IPS-15b (cell line): ENCODE measurements around the gene WDR17.

Experiments used
- H3K27me3 ChIP-seq: one replicate; pipeline ENCODE4 v1.6.1; 2013; ENCODE audit warnings: low read length; ENCODE audit not compliant: control insufficient read depth, insufficient read depth
- H3K36me3 ChIP-seq: one replicate; pipeline ENCODE4 v1.6.1; 2013; ENCODE audit warnings: low read length; ENCODE audit not compliant: control insufficient read depth, insufficient read depth
- H3K4me1 ChIP-seq: one replicate; pipeline ENCODE4 v1.6.1; 2013; ENCODE audit warnings: mild to moderate bottlenecking, low read length; ENCODE audit not compliant: control insufficient read depth, insufficient read depth
- H3K4me3 ChIP-seq: one replicate; pipeline ENCODE4 v1.5.1; 2013; ENCODE audit warnings: low read depth, low read length
- H3K9ac ChIP-seq: one replicate; pipeline ENCODE4 v1.6.1; 2013; ENCODE audit warnings: low read depth, mild to moderate bottlenecking, low read length
- H3K9me3 ChIP-seq: one replicate; pipeline ENCODE4 v1.6.1; 2013; ENCODE audit warnings: mild to moderate bottlenecking, low read length; ENCODE audit not compliant: control insufficient read depth, insufficient read depth

Gene WDR17

DNA sequence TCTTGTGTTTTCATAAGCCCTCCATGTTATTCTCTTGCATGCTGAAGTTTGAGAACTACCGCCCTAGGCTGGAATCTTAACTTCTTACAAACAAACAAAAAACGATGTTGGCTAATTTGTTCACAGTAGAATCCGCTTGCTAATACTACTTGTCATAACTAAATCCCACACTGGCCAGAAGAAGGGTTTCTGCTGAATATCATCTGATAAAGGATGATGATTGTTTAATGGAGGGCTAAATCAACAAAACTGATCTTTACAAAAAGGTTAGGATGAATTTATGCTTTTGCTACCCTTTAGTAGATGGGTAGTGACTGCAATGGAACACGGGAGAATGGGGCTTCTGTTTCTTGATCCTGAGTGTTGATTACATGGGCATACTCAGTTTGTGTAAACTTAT lies 87.5 kb downstream of the WDR17 start:
- no peak overlapping the region for H3K9ac ChIP-seq
- no peaks in the 10 kb centered on the region for H3K9me3 ChIP-seq
- H3K4me1 ChIP-seq = no peaks in the 10 kb centered on the region
- no peak overlapping the region for H3K4me3 ChIP-seq
- H3K36me3 ChIP-seq = no peaks in the 10 kb centered on the region
- H3K27me3 ChIP-seq = no peaks in the 10 kb centered on the region

DNA sequence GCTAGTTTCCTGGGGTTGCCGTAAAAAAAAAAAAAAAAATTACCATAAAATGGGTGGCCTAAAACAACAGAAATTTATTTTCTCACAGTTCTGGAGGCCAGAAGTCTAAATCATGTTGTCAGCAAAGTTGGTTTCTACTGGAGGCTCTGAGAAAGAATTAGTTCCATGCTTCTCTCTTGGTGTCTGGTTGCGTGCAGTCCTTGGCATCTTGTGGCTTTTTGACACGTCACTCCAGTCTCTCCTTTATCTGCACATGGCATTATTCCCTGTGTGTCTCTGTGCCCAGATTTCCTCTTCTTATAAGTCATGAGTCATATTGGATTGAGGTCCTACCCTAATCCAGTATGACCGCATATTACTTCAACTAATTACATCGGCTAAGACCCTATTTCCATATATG lies 91.0 kb downstream of the WDR17 start:
- H3K4me3 ChIP-seq = no peak overlapping the region
- no peaks in the 10 kb centered on the region for H3K27me3 ChIP-seq
- no peaks in the 10 kb centered on the region for H3K4me1 ChIP-seq
- H3K9me3 ChIP-seq = no peaks in the 10 kb centered on the region
- no peaks in the 10 kb centered on the region for H3K36me3 ChIP-seq
- H3K9ac ChIP-seq = no peak overlapping the region

DNA sequence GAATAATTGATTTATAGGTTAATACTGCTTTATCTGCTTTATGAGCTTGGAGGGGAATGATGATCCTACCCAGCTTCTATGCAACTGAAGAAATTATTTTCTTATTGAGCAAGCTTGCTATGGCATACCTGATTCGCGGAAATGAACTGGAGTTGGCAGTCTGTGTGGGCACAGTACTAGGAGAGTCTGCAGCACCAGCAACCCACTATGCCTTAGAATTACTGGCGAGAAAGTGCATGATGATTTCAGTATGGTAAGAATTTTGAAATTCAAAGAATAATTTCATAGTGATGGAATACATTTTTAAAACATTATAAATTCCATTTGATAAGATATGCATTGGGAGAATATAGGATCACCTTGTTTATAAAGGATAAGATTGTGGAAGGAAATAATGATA lies 97.4 kb downstream of the WDR17 start:
- Histone ChIP-seq H3K4me3 (no peak overlapping the region), H3K9me3 (no peaks in the 10 kb centered on the region), H3K27me3 (no peaks in the 10 kb centered on the region), H3K9ac (no peak overlapping the region), H3K36me3 (no peaks in the 10 kb centered on the region), H3K4me1 (no peaks in the 10 kb centered on the region)

DNA sequence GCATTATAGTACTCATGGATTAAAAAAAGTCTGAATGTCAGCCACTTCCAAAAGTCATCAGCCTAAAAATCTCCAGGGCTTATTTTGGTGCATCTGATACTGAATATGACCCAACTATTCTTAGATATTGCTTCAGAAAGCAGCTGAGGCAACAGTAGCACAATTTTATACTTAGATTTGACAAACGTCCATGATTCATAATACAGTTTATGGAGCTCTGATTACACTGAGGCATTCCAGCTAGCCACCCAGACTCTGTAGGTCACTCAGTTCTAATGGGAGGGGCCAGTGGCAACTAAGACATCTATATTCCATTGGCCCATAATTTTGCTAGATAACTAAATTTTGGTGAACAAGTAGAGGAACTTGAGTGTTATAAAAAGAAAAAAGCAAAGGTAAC lies 119.4 kb downstream of the WDR17 start:
- Histone ChIP-seq H3K36me3 (no peaks in the 10 kb centered on the region), H3K27me3 (no peaks in the 10 kb centered on the region), H3K9ac (no peak overlapping the region), H3K4me3 (no peak overlapping the region), H3K4me1 (peaks cover 16% of the 10 kb centered on the region), H3K9me3 (no peaks in the 10 kb centered on the region)

DNA sequence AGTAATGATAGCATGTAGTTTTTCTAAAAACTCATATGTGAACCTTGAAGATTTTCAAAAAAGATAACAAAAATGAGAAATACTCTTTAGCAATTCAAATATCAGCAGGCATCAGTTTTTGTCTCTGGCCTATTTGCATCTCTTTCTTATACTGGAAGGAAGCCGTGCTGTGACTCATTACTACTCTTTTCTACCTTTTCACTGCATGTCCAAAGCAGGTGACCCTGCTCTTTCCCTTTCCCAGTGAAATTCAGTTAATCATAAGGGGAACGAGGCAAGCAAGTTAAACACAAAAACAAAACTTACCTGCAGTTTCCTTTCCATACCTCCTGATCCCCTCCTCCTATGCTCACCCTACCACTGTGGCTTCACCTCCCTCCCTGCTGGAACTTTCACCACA lies 120.4 kb downstream of the WDR17 start:
- H3K27me3 ChIP-seq = no peaks in the 10 kb centered on the region
- no peaks in the 10 kb centered on the region for H3K36me3 ChIP-seq
- no peak overlapping the region for H3K9ac ChIP-seq
- no peaks in the 10 kb centered on the region for H3K9me3 ChIP-seq
- H3K4me1 ChIP-seq = peaks cover 16% of the 10 kb centered on the region
- H3K4me3 ChIP-seq = no peak overlapping the region

DNA sequence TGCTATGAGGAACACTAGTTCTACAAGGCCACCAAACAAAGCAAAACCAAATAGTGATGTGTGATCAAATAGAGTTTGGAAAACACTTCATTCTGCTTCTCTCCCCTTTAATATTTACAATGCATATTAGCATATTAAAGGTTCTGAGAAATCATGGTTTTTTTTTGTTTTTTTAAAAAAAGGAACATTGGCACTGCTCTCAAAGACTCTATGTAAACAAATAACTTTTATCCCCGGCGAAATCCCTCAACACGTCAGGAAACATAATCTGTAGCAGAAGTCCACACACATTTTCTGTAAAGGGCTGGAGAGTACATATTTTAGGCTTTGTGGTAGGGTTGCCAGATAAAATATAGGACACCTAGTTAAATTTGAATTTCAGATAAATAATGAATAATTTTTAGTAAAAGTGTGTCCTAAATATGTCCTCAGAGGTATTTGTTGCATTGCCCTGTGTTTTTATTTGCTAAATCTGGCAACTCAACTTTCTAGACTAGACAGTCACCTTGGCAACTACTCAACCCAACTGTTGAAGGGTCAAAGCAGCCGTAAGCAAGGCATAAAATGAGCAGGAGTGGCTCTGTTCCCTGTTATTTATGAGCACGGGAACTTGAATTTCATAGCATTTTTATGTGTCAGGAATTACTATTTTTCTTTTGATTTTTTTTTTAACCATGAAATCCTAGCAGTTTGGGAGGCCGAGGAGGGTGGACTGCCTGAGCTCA lies 121.2 kb downstream of the WDR17 start:
- Histone ChIP-seq H3K4me1 (peaks cover 16% of the 10 kb centered on the region), H3K36me3 (no peaks in the 10 kb centered on the region), H3K27me3 (no peaks in the 10 kb centered on the region), H3K4me3 (no peak overlapping the region), H3K9ac (no peak overlapping the region), H3K9me3 (no peaks in the 10 kb centered on the region)

DNA sequence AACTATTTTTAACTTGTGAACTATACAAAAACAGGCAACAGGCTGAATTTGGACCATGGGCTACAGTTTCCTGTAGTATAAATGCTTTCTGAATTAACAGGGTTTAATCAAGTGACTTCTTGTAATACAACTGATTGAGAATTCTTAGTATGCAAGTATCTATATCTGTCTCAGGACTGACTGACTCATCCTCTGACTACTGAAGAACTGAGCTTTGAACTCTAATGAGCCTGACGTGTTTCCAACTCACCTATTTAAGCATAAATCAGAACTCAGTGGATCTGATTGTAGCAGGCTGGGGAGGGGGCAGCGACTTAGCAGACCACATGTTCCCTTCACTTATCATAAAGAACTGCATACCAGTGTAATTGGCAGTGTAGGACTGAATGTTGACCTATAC lies 122.0 kb downstream of the WDR17 start:
- Histone ChIP-seq H3K4me1 (peaks cover 16% of the 10 kb centered on the region), H3K27me3 (no peaks in the 10 kb centered on the region), H3K9ac (no peak overlapping the region), H3K4me3 (no peak overlapping the region), H3K36me3 (no peaks in the 10 kb centered on the region), H3K9me3 (no peaks in the 10 kb centered on the region)

DNA sequence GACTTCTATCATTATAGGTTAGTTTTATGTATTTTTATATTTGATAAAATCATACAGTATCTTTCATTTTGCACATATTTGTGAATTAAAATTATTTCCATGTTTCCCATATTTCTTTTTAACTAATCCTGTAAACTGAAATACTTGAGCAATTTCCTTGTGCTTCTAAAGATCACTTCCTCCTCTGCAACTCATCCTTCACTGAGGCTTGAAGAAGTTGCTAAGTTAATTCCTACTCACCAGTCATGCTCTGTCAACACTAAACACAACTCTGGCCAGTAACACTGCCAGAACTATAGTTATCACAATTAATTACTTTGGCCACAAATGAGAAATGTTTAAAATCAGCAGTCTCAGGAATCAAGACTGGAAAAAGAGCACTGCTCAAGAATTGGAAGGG lies 123.0 kb downstream of the WDR17 start:
- no peak overlapping the region for H3K9ac ChIP-seq
- peaks cover 18% of the 10 kb centered on the region for H3K4me1 ChIP-seq
- no peaks in the 10 kb centered on the region for H3K9me3 ChIP-seq
- H3K27me3 ChIP-seq = no peaks in the 10 kb centered on the region
- no peak overlapping the region for H3K4me3 ChIP-seq
- no peaks in the 10 kb centered on the region for H3K36me3 ChIP-seq

DNA sequence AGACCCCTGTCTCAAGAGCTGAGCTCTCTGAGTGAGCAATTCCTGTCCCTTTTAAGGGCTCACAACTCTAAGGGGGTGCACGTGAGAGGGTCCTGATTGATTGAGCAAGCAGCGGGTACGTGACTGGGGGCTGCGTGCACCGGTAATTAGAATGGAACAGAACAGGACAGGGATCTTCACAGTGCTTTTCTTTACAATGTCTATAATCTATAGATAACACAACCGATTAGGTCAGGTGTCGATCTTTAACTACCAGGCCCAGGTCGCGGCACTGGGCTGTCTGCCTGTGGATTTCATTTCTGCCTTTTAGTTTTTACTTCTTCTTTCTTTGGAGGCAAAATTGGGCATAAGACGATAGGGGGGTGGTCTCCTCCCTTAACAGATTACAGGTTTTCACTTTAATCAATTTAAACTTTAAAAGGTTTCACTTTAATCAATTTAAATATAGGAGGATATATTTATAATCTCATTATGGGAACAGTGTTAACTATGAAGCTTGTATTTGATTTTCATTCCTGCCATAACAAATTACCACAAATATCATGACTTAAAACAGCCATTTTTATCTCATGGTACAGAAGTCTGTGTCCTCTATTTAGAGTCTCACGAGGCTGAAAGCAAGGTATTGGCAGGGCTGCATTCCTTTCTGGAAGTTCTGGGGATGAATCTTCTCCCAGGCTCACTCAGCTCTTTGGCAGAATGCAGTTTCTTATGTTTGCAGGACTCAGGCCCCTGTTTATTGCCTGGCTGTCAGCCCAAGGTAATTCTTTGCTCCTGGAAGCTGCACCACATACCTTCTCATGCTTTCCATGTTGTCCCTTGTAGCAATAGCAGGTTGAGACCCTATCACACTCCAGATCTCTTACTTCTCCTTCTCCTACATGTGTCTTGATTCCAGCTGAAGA lies 124.5 kb downstream of the WDR17 start:
- H3K27me3 ChIP-seq = no peaks in the 10 kb centered on the region
- no peak overlapping the region for H3K9ac ChIP-seq
- no peak overlapping the region for H3K4me3 ChIP-seq
- no peaks in the 10 kb centered on the region for H3K36me3 ChIP-seq
- H3K4me1 ChIP-seq = peaks cover 19% of the 10 kb centered on the region
- H3K9me3 ChIP-seq = no peaks in the 10 kb centered on the region

DNA sequence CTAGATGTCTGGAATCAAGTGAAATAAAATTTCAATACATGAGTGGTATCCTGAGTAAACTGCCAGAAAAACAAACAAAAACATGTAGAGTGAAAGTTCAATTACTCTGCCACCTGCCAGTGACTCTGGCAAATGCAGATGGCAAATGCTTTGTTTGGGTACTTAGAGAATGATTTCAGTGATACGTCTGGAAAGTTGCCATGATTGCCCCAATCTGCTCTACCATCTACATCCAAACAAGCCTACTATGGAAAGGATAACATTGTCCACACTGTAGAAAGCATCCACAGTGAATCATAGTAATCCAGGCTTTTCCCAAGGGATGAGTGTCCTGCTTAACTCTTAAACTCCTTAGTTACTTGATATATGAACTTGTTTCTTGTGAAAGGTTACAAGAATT lies 126.3 kb downstream of the WDR17 start:
- H3K27me3 ChIP-seq = no peaks in the 10 kb centered on the region
- H3K4me1 ChIP-seq = peaks cover 8% of the 10 kb centered on the region
- no peaks in the 10 kb centered on the region for H3K36me3 ChIP-seq
- no peak overlapping the region for H3K4me3 ChIP-seq
- H3K9ac ChIP-seq = no peak overlapping the region
- H3K9me3 ChIP-seq = no peaks in the 10 kb centered on the region

DNA sequence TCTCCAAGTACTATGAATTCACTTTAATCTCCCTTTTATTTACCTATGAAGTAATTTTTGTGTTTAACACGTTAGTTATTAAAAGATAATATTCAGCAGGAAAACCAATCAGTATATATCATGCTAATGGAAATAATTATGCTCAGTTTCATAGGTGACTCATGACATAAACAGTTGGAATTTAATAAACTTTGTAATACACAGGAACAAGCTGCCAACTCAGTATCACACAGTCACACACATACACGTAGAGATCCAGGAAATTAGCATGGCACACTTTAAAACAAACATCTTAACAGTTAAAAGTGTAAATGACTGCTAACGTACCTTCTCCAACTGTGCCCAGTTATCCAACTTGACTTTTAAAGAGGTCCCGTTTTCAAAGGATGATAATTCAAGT lies 127.5 kb downstream of the WDR17 start:
- no peaks in the 10 kb centered on the region for H3K36me3 ChIP-seq
- H3K9ac ChIP-seq = no peak overlapping the region
- no peaks in the 10 kb centered on the region for H3K27me3 ChIP-seq
- H3K4me3 ChIP-seq = no peak overlapping the region
- H3K4me1 ChIP-seq = peaks cover 3% of the 10 kb centered on the region
- no peaks in the 10 kb centered on the region for H3K9me3 ChIP-seq

DNA sequence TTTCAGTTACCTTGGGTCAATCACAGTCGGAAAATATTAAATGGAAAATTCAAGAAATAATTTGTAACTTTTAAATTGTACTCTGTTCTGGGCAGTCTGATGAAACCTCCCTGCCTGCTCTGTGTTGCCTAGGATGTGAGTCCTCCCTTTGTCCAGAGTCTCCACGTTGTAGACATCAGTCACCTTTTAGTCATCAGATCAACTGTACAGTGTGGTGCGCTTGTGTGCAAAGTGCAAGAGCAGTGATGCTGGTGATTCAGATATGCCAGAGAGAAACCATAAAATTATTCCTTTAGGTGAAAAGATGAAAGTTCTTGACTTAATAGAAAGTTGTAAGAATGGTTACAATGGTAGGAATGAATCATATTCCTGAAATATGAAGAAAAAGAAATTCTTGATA lies 128.3 kb downstream of the WDR17 start:
- Histone ChIP-seq H3K9ac (no peak overlapping the region), H3K9me3 (no peaks in the 10 kb centered on the region), H3K4me3 (no peak overlapping the region), H3K36me3 (no peaks in the 10 kb centered on the region), H3K27me3 (no peaks in the 10 kb centered on the region), H3K4me1 (peaks cover 7% of the 10 kb centered on the region)
